Hepatocyte (in vitro differentiated cells): ENCODE data around the gene GALNT1. TPM values are rescaled to one million over a fixed set of nuclear protein-coding genes. Genes with fewer than 3 reads are reported as not detected.

ENCODE experiments used
- DNase-seq: peaks from one replicate; pipeline ENCODE4 v3.0.0-alpha.2; 2016; ENCODE audit warnings: low spot score
- H2AFZ ChIP-seq: fragments of 200-600 bp; sonication (generic); 2 replicates; pipeline ENCODE4 v1.6.0; 2016; ENCODE audit warnings: antibody characterized with exemption, mild to moderate bottlenecking
- H3K27ac ChIP-seq: fragments of 200-600 bp; sonication (generic); 2 replicates; pipeline ENCODE4 v1.5.1; 2016; ENCODE audit warnings: mild to moderate bottlenecking
- H3K27me3 ChIP-seq: fragments of 200-600 bp; sonication (generic); 2 replicates; pipeline ENCODE4 v1.6.1; 2016
- H3K36me3 ChIP-seq: fragments of 200-600 bp; sonication (generic); replicated peaks from 2 replicates; pipeline ENCODE4 v1.5.1; 2016; ENCODE audit warnings: low read depth; ENCODE audit not compliant: insufficient read depth
- H3K4me1 ChIP-seq: fragments of 200-600 bp; sonication (generic); 2 replicates; pipeline ENCODE4 v1.5.1; 2016; ENCODE audit warnings: mild to moderate bottlenecking, moderate library complexity; ENCODE audit not compliant: insufficient read depth
- H3K4me2 ChIP-seq: fragments of 200-600 bp; sonication (generic); 2 replicates; pipeline ENCODE4 v1.6.0; 2016
- H3K4me3 ChIP-seq: fragments of 200-600 bp; sonication (generic); 2 replicates; pipeline ENCODE4 v1.5.1; 2016; ENCODE audit warnings: mild to moderate bottlenecking
- H3K79me2 ChIP-seq: fragments of 200-600 bp; sonication (generic); 2 replicates; pipeline ENCODE4 v1.6.0; 2017; ENCODE audit warnings: mild to moderate bottlenecking
- H3K9me2 ChIP-seq: fragments of 200-600 bp; sonication (generic); replicated peaks from 2 replicates; pipeline ENCODE4 v1.6.0; 2017; ENCODE audit warnings: mild to moderate bottlenecking; ENCODE audit not compliant: insufficient read depth
- H3K9me3 ChIP-seq: fragments of 200-600 bp; sonication (generic); 2 replicates; pipeline ENCODE4 v1.5.1; 2016; ENCODE audit warnings: low read depth, mild to moderate bottlenecking
- H4K20me1 ChIP-seq: fragments of 200-600 bp; sonication (generic); 2 replicates; pipeline ENCODE4 v1.6.0; 2016; ENCODE audit warnings: mild to moderate bottlenecking; ENCODE audit not compliant: insufficient read depth, poor library complexity, severe bottlenecking
- EZH2 ChIP-seq: fragments of 200-600 bp; sonication (generic); IDR thresholded peaks from 2 replicates; pipeline ENCODE4 v1.6.1; 2016; ENCODE audit warnings: antibody characterized with exemption, mild to moderate bottlenecking, borderline replicate concordance
- EZH2phosphoT487 ChIP-seq: fragments of 200-600 bp; sonication (generic); IDR thresholded peaks from one replicate; pipeline ENCODE4 v1.6.1; 2018; ENCODE audit warnings: antibody characterized with exemption, mild to moderate bottlenecking, low read depth, moderate library complexity; ENCODE audit not compliant: unreplicated experiment, severe bottlenecking
- WGBS: methylation state at CpG from one replicate; pipeline ENCODE4 v1.1.6; 2016; ENCODE audit warnings: low lambda C conversion rate; ENCODE audit errors: missing lambda C conversion rate; 5-methylcytosine and 5-hydroxymethylcytosine counted together
- polyA plus RNA-seq: library from polyadenylated mRNA; unstranded; fragments of >200 nt; fragmentation: Nextera tagmentation; extraction: Ambion mirVana; gene quantifications from 2 replicates; pipeline ENCODE4 v1.2.1, GENCODE V29; 2016
- total RNA-seq: library from RNA; depleted of rRNA; stranded (reverse); fragments of >200 nt; gene quantifications from 2 replicates; pipeline ENCODE4 v1.2.3, GENCODE V29; 2014
- TF ChIP-seq, protein P1 (sequence below): fragments of 200-600 bp; sonication (generic); IDR thresholded peaks from 2 replicates; pipeline ENCODE4 v1.5.1; 2016; ENCODE audit warnings: antibody characterized with exemption, mild to moderate bottlenecking; ENCODE audit not compliant: poor library complexity

Gene GALNT1
- total and polyA plus RNA-seq, 2 experiments from 2014 or later = 231 to 271 TPM

DNA sequence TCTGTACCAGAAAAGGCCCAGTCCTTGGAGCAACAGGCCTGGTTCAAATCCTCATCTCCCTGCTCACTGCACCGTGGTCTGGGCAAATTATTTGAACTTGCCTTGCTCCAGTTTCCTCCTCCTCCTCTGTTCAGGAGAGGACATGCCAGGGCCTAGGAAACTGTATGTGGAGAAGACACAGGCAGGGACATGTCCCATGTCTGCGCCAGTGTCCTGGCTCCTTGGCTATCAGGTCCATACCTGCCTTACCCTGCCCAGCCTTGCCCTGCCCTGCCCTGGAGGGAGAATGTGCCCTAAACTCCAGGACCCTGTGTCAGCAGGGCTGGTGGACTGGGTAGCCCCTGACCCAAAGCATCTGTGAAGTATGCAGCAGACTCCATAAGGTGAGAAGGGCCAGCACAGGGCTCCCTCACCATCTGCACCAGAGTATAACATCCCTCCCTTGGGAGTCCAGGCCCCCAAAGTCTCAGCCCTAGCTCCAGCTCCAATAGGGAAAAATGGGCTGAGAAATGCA, 165.3 kb downstream of the GALNT1 start:
- Histone ChIP-seq H3K36me3 (no peaks in the 10 kb centered on the region), H3K9me3 (no peaks in the 10 kb centered on the region), H2AFZ (no peak overlapping the region), H3K27me3 (no peaks in the 10 kb centered on the region), H3K27ac (no peak overlapping the region), H3K79me2 (no peaks in the 10 kb centered on the region), H3K9me2 (no peaks in the 10 kb centered on the region), H3K4me3 (no peak overlapping the region), H4K20me1 (no peaks in the 10 kb centered on the region), H3K4me1 (no peaks in the 10 kb centered on the region), H3K4me2 (no peak overlapping the region)
- TF ChIP-seq, protein P1, sequence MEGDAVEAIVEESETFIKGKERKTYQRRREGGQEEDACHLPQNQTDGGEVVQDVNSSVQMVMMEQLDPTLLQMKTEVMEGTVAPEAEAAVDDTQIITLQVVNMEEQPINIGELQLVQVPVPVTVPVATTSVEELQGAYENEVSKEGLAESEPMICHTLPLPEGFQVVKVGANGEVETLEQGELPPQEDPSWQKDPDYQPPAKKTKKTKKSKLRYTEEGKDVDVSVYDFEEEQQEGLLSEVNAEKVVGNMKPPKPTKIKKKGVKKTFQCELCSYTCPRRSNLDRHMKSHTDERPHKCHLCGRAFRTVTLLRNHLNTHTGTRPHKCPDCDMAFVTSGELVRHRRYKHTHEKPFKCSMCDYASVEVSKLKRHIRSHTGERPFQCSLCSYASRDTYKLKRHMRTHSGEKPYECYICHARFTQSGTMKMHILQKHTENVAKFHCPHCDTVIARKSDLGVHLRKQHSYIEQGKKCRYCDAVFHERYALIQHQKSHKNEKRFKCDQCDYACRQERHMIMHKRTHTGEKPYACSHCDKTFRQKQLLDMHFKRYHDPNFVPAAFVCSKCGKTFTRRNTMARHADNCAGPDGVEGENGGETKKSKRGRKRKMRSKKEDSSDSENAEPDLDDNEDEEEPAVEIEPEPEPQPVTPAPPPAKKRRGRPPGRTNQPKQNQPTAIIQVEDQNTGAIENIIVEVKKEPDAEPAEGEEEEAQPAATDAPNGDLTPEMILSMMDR = no peak
- no peak for TF ChIP-seq EZH2
- no peak for TF ChIP-seq EZH2phosphoT487
- no peak for DNase-seq
- WGBS = 94% methylated on average over 2 of the region's 2 CpGs

DNA sequence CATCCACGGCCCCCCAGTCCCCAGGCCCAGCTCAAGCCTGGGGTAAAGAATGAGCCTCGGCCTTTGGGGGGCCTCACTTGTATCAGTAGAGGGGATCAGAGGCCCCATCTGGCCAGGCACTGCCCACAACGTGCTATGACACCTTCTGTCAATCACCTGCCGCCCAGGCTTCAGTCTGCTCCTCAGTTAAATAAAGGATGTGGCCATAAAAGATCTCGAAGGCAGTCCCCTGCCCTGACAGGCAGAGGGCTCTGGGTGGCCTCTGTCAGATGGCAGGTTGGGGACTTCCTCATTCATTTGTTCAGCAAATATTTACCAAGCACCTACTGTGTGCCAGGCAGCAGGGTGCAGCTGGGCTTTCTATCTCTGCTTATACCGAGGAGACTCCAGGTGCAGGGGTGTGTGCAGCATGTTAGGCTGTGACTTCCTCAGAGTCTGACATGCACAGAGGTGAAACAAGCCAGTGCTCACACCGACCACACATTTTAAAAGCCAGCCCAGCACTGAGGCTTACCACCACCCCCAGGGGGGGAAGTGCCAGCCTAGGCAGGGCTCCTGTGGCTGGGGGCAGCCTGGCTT, 166.4 kb downstream of the GALNT1 start:
- Histone ChIP-seq H3K4me1 (no peaks in the 10 kb centered on the region), H2AFZ (no peak overlapping the region), H3K27ac (no peak overlapping the region), H4K20me1 (no peaks in the 10 kb centered on the region), H3K36me3 (no peaks in the 10 kb centered on the region), H3K9me2 (no peaks in the 10 kb centered on the region), H3K4me2 (no peak overlapping the region), H3K4me3 (no peak overlapping the region), H3K9me3 (no peaks in the 10 kb centered on the region), H3K79me2 (no peaks in the 10 kb centered on the region), H3K27me3 (no peaks in the 10 kb centered on the region)
- 76% methylated on average over 7 of the region's 7 CpGs for WGBS
- no peak for DNase-seq
- TF ChIP-seq EZH2 (no peak), EZH2phosphoT487 (no peak)
- TF ChIP-seq, protein P1 = no peak

- no peak for DNase-seq
- Histone ChIP-seq H2AFZ (no peak overlapping the region), H3K79me2 (no peaks in the 10 kb centered on the region), H3K27me3 (no peaks in the 10 kb centered on the region), H3K4me3 (no peak overlapping the region), H3K4me2 (no peak overlapping the region), H3K9me2 (no peaks in the 10 kb centered on the region), H4K20me1 (no peaks in the 10 kb centered on the region), H3K9me3 (no peaks in the 10 kb centered on the region), H3K36me3 (no peaks in the 10 kb centered on the region), H3K4me1 (no peaks in the 10 kb centered on the region), H3K27ac (no peak overlapping the region)
- 92% methylated on average over 5 of the region's 5 CpGs for WGBS
- TF ChIP-seq EZH2phosphoT487 (no peak), EZH2 (no peak)
- TF ChIP-seq, protein P1 = no peak
Measured at GRCh38 chr18:35749701-35750100, 168.2 kb downstream of the GALNT1 start.
